Measurements from ENCODE around the gene MEG3.
A peak's percentile ranks its signal among the peaks of the same experiment; 100 is the strongest.

The MEG3 gene

DNA sequence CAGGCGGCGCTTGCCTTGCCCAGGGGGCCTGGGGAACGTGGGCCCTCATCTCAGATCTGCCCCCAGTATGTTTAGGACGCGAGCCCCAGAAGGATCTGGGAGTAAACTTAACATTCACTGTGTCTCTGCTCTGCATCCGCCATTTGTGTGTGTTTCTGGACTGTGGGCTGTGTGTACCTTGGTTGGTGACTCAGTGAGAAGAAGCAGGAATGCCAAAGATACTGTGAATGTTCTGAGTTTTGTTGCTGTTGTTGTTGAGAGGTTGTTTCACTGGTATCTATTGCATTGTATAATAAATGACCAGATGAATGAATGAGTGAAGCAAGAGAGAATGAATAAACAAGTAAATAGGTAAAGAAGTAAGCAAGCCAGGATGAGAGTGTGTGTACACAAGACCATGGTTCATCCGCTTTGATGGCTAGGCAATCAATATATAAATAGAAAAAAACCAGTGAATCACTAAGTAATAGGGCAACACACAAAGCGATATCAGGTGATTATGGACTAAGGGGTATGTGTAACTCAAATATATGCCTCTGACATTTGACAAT is 20.5 kb downstream of the MEG3 start:
- DNase-seq (ENCODE audit: low spot score), result no peak

DNA sequence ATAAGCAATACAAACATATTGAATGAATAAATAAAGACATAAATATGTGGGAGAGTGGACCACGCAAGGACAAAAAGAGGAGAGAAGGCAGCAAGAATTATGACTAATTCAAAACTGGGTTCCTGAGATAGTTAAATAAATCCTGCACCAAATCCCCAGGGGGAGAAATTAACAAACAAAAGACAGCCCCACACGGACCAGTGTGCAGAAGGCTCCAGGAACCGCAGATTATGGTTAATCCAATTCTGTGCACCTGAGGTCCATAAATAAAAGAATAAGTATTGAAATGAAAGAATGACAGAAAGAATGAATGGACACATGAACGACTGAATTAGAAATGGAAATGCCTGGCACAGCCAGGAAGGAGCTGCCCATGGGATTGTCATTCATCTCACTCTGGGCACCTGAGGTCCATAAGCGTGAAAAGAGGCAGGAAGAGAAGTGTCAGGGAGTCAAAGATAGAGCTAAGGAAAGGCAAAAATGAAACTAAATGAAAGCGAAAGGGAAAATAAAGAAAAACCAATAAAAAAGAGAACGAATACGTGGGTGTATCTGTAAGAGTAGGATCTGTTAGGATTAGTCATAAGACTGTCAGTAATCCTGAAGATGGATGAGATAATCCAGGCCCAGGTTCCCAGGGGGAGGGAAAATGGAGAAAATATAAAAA is 23.3 kb downstream of the MEG3 start:
- no peak for DNase-seq (ENCODE audit: low spot score)

DNA sequence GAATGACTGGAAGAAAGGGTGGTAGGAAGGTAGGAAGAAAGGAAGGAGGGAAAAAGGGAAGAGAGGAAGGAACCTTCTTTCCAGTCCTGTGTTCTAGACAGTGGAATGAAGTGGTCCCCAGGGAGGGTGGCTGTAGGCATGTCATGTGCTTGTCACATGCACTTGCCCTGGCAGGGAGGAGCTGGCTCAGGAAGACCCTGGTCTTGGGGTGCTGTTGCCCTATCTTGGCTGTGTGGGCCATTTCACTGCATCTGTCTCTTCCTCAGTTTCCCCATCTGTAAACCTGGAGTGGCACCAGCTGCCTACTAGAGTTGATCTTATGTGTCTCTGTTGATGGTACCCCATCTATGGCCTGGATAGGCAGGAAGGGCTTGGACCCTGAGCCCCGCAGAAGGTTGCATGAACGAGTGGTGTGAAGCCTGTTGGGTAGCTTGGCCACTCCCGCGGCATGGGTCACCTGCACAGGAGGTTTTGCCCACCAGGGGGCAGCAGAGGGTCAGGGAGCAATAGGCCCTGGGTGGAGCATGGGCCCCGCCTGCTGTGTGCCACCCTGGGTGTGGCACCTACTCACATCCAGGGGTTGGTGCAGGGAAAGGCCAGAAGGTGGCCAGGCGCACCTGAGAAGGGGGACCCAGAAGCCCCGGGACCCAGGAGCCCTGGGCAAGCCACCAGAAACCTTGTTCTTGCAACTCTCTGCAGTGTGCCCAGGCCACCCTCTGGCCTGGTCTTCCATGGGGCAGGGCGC is 25.1 kb downstream of the MEG3 start:
- peak; percentile 42 for DNase-seq (ENCODE audit: low spot score)

DNA sequence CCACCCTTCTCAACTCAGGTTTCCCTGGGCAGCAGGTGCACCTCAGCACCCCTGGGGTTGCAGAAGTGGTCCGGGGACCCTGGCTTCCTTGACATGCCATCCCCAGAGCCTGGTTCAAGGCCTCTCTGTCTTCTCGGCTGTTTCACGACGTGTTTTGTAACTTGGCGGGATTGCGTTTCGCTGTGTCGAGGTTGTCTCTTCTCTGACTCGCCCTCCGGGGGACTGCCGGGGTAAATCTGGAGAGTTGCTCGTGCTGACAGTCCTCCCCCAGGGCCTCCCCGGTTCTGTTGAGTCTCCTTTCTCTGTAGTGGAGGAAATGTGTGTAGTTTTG is 25.6 kb downstream of the MEG3 start:
- no peak for DNase-seq (ENCODE audit: low spot score)

DNA sequence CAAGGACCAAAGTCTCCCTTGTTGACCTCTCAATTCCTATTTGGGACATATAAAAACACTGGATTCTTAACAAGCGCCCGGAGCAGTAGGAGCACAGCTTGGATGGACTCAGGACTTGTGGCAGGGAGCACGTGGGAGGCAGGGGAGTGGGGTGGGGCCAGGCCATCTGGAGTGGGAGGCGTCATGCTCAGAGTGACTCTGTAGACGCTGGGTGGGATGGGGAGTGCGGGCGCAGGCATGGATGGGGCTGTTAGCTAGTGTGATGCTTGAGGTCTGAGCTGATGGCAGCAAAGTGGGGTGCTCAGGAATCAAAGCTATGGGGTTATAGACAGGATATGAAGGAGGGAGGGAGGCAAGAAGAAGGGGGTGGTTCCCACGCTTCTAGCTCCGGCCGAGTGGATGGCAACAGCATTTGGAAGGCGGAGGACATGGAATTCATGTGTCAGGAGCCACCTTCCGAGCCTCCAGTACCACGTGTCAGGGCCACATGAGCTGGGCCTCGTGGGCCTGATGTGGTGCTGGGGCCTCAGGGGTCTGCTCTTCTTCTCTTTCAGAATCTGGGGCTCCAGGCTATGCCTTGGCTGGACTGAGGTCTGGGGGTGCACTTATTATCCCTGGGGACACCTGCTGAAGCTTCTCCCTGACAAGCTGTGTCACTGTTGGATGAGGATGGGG is 26.2 kb downstream of the MEG3 start:
- DNase-seq (ENCODE audit: low spot score), result no peak

DNA sequence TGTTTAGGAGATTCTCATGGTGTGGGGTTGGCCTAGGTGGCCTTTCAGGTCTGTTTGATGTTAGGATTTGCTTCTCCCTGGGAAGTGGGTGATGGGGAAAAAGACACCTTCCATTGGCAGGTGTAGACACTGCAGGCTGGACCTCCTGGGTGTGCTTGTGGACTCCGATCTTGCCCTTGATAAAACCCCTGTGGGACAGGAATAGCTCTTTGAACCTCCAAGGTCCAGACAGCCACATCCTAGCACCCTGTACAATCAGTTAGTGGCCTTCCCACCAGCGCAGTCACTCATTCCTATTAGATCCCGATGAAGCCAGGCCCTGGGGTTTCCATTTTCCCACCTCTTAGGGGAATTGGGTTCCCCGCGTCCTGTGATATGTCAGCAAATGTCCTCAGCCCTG is 28.5 kb downstream of the MEG3 start:
- DNase-seq (ENCODE audit: low spot score), result no peak

DNA sequence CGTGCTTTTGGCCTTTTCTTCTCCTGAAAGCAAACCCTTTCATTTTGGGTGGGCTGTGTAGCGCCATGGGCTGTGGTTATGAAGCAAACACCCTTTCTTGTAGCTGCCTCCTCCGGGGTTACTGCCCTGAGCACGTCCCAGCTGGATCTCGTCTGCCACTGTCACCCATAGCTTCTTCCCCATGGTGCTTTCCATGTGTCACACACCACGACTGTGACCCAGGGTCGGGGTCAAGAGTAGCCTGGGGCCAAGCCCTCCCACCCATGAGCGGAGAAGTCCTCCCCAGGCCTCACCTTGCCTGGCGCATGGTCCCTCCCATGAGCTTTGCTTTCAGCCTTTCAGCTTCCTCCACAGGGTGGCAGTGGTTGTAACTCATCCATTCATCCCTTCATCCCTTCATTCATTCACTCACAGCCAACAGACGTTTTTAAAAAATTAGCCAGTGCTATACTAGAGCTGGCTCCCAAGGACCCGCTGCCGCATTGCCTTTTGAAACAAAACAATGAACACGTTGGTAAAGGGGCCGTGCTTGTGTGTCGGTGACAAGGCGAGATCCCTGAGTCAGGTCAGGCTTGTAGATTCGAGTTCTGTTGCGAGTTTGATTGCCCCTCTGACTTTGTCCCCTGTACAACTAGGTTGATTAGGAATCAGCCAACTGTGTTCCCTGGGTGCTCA is 29.5 kb downstream of the MEG3 start:
- no peak for DNase-seq (ENCODE audit: low spot score)

DNA sequence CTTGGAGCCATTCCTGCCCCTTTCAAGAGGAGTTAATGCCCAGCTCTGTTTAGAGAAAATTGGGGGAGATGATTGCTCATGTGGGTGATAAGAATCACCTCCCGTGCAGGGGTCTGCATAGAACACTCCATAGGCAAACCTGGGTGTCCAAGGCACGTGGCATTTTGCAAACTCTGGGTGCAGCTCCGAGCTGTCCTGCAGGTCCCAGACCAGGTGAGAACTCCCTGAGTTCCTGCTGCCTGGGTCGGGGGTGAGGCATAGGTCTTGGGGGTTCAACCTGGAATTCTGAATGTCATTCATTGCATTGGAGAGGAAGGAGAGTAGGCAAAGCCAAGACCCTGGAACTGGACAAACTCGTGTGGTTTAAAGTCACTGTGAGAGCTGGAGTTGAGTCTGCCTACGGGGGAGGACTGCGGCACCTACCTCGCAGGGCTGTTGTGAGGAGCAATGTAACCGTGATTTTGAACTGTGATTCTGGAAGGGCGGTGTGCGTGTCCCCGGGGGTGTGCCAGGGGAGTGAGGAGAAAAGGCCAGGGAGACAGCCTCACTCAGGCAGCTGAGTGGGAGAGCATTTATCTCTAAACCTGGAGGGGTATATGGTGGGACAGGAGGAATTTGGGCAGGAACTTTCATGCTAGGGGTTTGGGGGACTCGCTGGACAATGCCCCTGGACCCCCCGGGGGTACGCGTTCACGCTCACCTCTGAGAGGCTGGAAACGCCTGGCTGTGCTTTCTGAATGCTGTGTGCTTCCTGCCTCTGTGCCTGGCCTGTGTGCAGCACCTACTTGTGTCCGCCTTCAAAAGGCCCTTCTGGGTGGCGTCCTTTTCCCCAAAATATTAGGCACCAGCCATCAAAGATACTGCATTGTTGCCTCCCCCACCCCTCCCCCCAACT is 30.4 kb downstream of the MEG3 start:
- no peak for DNase-seq (ENCODE audit: low spot score)

DNA sequence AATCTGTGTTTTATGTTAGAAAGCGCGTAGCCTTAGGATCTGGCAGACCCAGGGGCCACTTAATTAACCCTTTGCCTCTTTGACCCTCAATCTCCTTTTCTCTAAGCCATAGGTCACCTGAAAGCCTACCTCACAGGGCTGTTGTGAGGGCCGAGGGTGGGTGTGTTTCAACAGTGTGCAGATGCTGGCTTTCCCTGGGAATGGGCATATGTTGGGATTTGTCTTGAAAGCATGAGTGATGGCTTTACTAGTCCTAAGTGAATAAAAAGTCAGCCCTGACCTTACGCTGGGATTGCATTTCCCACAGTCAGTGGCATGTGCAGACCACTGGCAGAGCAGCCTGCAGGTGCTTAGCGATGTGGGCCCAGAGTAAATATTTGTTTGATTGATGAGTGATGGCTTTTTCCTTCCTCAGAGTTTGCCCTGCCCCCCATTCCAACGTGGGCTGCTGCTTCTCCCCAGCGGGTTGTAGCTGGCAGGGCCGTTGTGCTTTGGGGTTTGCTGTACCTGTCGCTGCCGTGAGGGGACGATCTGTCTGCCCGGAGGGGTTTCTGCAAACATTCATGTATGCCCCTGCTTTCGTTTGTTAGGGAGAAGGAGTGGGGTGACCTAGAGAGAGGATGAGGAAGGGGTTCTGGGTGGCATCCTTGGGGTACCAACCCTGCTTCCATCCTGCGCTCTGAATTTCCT is 31.5 kb downstream of the MEG3 start:
- no peak for DNase-seq (ENCODE audit: low spot score)

DNA sequence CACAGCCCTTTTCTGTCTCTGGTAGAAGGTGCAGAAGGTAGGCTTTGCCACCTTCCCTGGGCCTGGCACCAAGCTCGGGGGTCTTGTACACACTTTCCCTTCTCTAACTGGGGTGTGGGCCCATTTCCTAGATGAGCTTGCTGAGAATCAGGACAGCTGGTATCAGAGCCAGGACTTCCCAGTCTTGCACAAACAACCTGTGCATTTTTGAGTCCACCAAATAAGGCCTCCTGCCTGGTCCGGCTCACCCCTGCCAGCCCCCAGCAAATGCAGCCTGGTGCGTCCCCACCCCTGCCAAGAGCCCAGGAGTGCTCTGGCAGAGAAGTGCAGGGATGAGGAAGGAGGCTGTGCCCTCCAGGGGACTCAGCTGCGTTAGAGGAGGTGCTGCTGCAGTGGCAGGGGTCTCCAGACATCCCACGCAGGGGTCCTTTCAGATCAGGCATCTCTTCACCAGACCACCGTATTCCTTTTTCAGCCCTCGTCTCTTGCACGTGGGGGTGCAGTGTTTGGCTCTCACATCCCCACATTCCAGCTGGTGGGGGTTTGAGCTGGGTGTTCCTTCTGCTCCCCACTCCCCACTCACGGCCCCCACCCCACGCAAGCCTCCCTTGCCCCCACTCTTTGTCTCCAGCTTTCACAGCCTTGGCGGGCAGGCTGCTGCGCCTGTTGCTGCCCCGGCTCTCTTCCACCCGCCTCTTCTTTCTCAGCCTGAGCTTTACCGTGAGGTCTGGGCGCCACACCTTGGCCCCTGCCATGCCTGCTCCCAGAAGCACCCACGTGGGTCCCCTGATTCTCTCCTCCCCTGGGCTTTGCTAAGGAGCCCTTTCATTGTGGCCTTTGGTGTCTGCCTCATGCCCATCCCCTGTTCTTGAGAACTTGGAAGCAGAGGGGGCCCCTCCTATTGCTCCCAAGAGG is 32.3 kb downstream of the MEG3 start:
- no peak for DNase-seq (ENCODE audit: low spot score)

DNA sequence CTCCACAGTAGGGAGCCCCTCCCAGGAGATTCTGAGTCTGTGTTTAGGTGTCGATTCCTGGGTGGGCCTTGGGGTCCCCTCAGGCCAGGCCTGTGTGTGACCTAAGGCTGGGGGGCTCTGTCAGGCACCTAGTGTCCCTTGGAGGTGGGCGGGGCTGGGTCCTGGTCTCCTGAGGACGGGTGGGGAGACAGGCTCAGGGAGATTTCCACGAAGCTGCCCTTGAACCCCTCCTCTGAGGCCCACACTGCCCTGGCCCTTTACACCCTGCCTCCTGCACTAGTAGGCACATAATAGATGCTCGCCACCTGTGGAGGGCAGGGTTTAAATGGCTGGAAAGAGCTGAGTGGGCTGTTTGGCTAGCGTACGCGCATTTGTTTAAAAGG is 32.9 kb downstream of the MEG3 start:
- no peak for DNase-seq (ENCODE audit: low spot score)

DNA sequence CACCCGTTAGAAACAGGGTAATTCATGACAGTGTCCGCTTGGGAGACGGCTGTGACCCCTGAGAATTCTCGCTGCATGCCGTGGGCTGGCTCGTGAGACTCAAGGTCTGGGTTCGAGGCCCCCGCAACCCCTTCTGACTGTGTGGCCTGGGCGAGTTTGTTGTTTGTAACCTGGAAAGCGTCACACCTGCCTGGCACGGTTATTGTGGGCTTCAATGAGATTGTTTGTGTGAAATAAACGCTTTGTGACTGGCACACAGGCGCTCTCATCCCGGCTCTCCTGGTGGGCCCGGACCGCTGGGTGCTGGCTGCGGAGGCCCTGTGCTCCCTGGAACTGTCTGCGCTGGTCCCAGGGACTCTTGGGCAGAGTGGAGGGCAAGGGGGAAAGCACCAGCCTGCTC is 33.9 kb downstream of the MEG3 start:
- no peak for DNase-seq (ENCODE audit: low spot score)

DNA sequence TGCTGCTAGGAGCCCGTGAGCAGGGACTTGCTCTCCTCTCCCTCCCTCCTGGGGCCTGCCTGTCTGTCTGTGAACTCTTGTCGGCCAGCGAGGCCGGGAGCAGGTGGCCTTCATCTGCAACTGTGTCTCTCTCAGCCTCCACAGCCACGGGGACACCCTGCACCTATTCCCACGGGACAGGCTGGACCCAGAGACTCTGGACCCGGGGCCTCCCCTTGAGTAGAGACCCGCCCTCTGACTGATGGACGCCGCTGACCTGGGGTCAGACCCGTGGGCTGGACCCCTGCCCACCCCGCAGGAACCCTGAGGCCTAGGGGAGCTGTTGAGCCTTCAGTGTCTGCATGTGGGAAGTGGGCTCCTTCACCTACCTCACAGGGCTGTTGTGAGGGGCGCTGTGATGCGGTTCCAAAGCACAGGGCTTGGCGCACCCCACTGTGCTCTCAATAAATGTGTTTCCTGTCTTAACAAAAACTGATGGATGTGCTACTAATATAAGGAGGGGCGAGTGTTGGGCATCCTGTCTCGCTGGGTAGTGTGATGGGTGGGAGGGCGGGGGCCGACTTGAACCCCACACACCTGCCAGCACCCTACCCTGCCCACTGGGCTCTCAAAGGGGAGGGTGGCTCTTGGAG is 34.8 kb downstream of the MEG3 start:
- no peak for DNase-seq (ENCODE audit: low spot score)

DNA sequence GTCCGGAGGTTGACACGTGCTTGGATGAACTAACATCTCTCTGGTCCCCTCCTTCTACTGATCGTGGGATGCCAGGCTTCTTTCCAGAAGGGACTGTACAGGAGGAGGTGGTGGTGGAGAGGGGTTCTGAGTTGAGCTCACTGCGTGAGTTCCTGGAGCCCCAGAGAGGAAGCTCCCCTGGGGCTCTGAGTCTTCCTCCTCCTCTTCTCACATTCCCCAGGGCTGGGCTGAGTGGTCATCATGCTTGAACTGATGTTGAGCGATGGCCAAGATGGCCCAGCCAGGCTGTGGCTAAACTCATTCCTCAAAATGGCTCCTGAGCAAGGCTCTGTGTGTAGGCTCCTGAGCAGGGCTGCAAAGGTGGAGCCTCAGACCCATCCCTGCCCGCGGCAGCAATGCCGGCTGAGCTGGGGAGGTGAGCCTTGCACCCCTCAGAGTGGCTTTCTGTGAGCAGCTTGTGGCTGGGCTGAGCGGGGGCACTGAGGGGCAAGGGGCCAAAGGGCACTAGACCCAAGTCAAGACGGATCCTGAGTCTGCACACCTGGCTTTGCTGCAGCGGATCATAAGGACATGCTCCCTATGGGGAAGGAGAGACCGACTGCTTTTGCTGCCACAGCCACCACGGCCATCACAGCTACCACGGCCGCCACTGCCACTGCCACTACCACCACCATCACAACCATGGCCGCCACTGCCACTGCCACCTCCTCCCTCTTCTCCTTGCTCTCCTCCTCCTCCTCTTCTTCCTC is 35.4 kb downstream of the MEG3 start:
- DNase-seq (ENCODE audit: low spot score), result no peak

DNA sequence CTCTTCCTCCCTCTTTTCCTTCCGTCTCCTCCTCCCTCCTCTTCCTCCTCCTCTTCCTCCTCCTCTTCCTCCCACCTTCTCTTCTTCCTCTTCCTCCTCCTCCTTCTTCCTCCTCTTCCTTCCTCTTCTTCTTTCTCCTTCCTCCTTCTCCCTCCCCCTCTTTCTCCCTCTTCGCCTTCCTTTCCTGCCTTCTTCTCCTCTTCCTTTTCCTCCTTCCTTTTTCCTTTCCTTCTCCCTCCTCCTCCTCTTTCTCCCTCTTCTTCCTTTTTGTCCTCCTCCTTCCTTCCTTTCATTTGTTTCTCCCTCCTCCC is 36.0 kb downstream of the MEG3 start:
- no peak for DNase-seq (ENCODE audit: low spot score)

DNA sequence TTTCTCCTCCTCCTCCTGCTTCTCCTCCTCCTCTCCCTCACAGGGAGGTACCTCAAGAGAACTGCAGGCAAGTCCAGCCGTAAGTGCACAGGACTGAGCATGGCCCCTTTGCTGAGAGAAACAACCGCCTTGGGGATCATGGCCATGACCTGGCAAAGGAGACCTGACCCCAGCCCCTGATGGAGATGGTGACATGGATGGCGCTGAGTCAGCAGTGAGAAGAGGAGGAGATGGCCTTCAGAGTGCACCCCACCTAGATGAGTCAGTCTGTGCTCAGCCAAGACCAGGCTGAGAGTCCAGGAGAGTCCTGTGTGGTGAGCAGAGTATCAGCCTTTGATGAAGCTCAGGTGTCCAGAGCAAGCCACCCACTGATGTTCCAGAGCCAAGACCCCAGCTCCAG is 36.4 kb downstream of the MEG3 start:
- DNase-seq (ENCODE audit: low spot score), result no peak

DNA sequence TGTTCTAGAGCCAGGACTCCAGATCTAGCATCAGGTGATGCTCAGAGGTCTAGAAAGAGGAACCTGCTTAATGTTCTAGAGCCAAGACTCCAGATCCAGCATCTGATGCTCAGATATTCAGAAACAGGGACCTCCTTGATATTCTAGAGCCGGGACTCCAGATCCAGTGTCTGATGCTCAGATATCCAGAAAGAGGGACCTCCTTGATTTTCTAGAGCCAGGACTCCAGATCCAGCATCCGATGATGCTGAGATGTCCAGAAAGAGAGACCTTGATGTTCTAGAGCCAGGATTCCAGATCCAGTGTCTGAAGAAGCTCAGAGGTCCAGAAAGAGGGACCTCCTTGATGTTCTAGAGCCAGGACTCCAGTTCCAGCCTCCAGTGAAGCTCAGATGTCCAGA is 36.9 kb downstream of the MEG3 start:
- DNase-seq (ENCODE audit: low spot score), result no peak

DNA sequence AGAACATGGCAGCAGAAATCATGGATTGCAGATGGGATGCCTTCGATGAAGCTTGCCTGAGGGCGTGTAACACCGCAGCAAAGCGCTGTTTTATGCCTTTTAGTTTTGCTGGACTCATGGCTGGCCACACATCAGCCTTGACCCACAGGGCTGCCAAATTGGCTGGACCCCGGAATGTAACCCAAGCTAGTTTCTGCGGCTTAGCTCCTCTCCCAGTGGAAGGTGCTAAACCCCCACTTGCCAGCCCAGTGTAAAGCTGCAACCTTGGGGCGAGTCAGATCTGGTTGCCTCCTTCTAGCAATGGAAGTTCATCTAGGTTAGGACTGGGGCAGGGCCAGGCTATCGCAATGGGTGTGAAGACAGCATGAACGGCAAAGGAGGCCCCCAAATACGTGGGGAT is 38.3 kb downstream of the MEG3 start:
- no peak for DNase-seq (ENCODE audit: low spot score)
